Naive thymus-derived CD4-positive, alpha-beta T cell (primary cell): ENCODE measurements around the gene TMEFF1. TPM values are rescaled to one million over a fixed set of nuclear protein-coding genes. Genes with fewer than 3 reads are reported as not detected.
"Not testable (repeated sequence)": the region's sequence is repeated elsewhere in the genome, so short reads cannot be mapped to it uniquely, and the experiment has no call there.

Experiments used
- ATAC-seq: fragments of 150-1000 bp; cut with Tn5 transposase; 2 replicates; pipeline ENCODE4 v1.10.0; 2021; ENCODE audit warnings: mild to moderate bottlenecking, moderate library complexity
- CTCF ChIA-PET: fragments of 350-600 bp; sonication (Branson Sonifier 250); formaldehyde crosslinking; loops from one replicate; lab custom pipeline; 2021; ENCODE audit warnings: antibody characterized with exemption; lab: Charles Lee
- POLR2A ChIA-PET: fragments of 350-600 bp; sonication (Branson Sonifier 250); formaldehyde crosslinking; loops from one replicate; lab custom pipeline; 2021; ENCODE audit warnings: antibody characterized with exemption, inconsistent platforms; lab: Charles Lee
- DNase-seq, 9 donors: peaks; one replicate each; pipeline versions ENCODE4 v3.0.0 to v3.0.0-alpha.2; 2020 to 2022; ENCODE audit warnings: mixed read lengths in 1 of 9
- H3K27ac ChIP-seq: one replicate; pipeline ENCODE4 v1.7.0; 2013; ENCODE audit warnings: mild to moderate bottlenecking, low read depth, low read length, moderate library complexity
- H3K27me3 ChIP-seq, 2 donors: one replicate each; pipeline ENCODE4 v1.7.0; 2013; ENCODE audit warnings: low read length in 2 of 2, mild to moderate bottlenecking in 2 of 2, moderate library complexity in 2 of 2; ENCODE audit not compliant: control insufficient read depth in 2 of 2, insufficient read depth in 2 of 2
- H3K36me3 ChIP-seq, 3 experiments: 1 replicate in 2 of 3; 2 replicates in 1 of 3; pipeline ENCODE4 v1.7.0; 2013; ENCODE audit warnings: low read length in 3 of 3, mild to moderate bottlenecking in 3 of 3, moderate library complexity in 1 of 3; ENCODE audit not compliant: insufficient read depth in 3 of 3, control insufficient read depth in 2 of 3
- H3K4me1 ChIP-seq, 2 donors: one replicate each; pipeline ENCODE4 v1.7.0; 2013; ENCODE audit warnings: low read length in 2 of 2, mild to moderate bottlenecking in 2 of 2, moderate library complexity in 1 of 2; ENCODE audit not compliant: control insufficient read depth in 2 of 2, insufficient read depth in 2 of 2
- H3K4me3 ChIP-seq: 2 replicates; pipeline ENCODE4 v1.7.0; 2013; ENCODE audit warnings: mild to moderate bottlenecking, low read length
- H3K9me3 ChIP-seq, 3 experiments: 1 replicate in 2 of 3; 2 replicates in 1 of 3; pipeline ENCODE4 v1.7.0; 2013; ENCODE audit warnings: low read length in 3 of 3; ENCODE audit not compliant: control insufficient read depth in 2 of 3
- H3K27ac Mint-ChIP-seq, 9 donors: one replicate each; pipeline ENCODE4 v1.8.0; 2020 to 2022; ENCODE audit warnings: mixed read lengths in 9 of 9, mild to moderate bottlenecking in 8 of 9, moderate library complexity in 5 of 9, inconsistent platforms in 2 of 9
- H3K27me3 Mint-ChIP-seq, 5 donors: one replicate each; pipeline ENCODE4 v1.8.0; 2021 to 2022; ENCODE audit warnings: mixed read lengths in 5 of 5, mild to moderate bottlenecking in 1 of 5
- H3K36me3 Mint-ChIP-seq, 5 donors: one replicate each; pipeline ENCODE4 v1.8.0; 2020 to 2022; ENCODE audit warnings: mixed read lengths in 5 of 5, mild to moderate bottlenecking in 3 of 5, inconsistent platforms in 1 of 5
- H3K4me1 Mint-ChIP-seq, 7 donors: one replicate each; pipeline ENCODE4 v1.8.0; 2020 to 2022; ENCODE audit warnings: mixed read lengths in 7 of 7, mild to moderate bottlenecking in 3 of 7, inconsistent platforms in 1 of 7
- H3K4me3 Mint-ChIP-seq, 10 donors: one replicate each; pipeline ENCODE4 v1.8.0; 2020 to 2022; ENCODE audit warnings: mild to moderate bottlenecking in 10 of 10, mixed read lengths in 10 of 10, moderate library complexity in 6 of 10, inconsistent platforms in 2 of 10
- H3K9me3 Mint-ChIP-seq, 11 donors: one replicate each; pipeline ENCODE4 v1.8.0; 2020 to 2022; ENCODE audit warnings: mixed read lengths in 11 of 11, mild to moderate bottlenecking in 4 of 11, inconsistent platforms in 1 of 11, moderate library complexity in 1 of 11
- intact Hi-C, 2 donors: fragments of 100-400 bp; cut with micrococcal nuclease; formaldehyde crosslinking; loops; one replicate each; pipeline ENCODE4 v1.15.1; 2023
- polyA plus RNA-seq, 2 donors: library from polyadenylated mRNA; unstranded; fragments of 300-500 nt; fragmentation: Illumina TruSeq; gene quantifications; one replicate each; pipeline ENCODE4 v1.2.3, GENCODE V29; 2021
- total RNA-seq, 6 experiments: library from RNA in 5 of 6; stranded (reverse) in 5 of 6; gene quantifications; 1 replicate in 5 of 6; 2 replicates in 1 of 6; pipeline ENCODE4 v1.2.3 and lab custom pipeline; 2021 to 2026

TMEFF1 gene
- total and polyA plus RNA-seq, 7 experiments from 2014 or later = 0.27 to 0.56 TPM; not detected in 5

DNA sequence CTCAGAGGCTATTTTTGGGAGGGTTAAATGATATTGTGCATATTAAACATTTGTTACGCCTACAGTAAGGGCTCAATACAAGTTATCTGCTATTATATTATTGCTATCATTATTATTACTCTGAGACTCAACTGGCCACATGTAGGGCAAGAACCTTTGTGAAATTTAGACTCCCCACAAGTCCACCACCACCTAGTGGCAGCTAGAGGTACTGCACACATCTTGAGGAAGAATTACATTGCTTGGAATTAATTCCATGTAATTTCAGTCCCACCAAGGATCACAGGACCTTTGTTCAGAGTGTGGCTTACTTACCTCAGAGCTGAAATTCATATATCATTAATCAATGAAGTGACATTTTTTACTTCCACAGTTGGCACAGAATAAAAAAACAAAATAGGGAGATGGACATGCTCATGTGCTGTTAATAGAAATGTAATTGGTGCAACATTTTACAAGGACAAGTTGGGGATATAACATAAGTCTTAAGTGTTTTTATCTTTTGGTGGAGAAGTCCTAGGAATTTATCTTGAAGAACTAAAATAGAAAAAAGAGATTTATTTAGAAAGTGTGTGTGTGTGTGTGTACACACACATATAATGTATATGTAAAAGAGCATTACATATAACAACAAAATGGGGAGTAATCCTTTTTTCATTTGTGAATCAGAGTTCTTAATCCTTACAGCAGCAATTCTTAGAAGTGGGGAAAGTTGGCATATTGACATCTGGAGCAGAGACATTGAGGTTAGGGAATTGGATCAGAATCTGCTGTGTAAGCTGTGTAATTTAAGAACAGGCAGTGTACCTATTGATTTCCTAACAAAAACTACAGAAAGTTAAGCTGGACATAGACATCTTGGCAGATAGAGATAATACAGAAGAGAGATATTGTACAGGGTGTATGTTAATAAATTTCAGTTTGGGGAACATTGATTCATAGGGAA lies 34.8 kb upstream of the TMEFF1 start:
- Histone ChIP-seq H3K27me3 (no peaks in the 10 kb centered on the region), H3K4me1 (no peaks in the 10 kb centered on the region), H3K9me3 (no peaks in the 10 kb centered on the region), H3K27ac (no peak overlapping the region), H3K4me3 (no peak overlapping the region), H3K36me3 (no peaks in the 10 kb centered on the region)
- ATAC-seq (peak; percentile 81), DNase-seq (peak; percentile 22 to 68 (median 52))
- Mint-ChIP-seq H3K4me1 (peaks cover 0 to 13% (median 3%) of the 10 kb centered on the region in 7 donors), H3K27ac (no peak overlapping the region), H3K36me3 (peaks cover 0 to 16% (median 2%) of the 10 kb centered on the region in 5 donors), H3K9me3 (no peaks in the 10 kb centered on the region), H3K27me3 (no peaks in the 10 kb centered on the region), H3K4me3 (no peak overlapping the region)
- intact Hi-C loops = loop anchor here (1.0 to 10.0 kb wide), 11 partner anchors 12 to 1275 kb away; partner anchors contain the start of genes NR4A3 (in 1 of the 2) and TEX10 (in 1 of the 2)
- POLR2A ChIA-PET = no interaction called here
- CTCF ChIA-PET = interaction anchor here (0.7 to 1.4 kb wide), 8 partner anchors 16 to 1288 kb away, joined by 3 to 5 read pairs (median 3); no protein-coding TSS in a partner anchor

DNA sequence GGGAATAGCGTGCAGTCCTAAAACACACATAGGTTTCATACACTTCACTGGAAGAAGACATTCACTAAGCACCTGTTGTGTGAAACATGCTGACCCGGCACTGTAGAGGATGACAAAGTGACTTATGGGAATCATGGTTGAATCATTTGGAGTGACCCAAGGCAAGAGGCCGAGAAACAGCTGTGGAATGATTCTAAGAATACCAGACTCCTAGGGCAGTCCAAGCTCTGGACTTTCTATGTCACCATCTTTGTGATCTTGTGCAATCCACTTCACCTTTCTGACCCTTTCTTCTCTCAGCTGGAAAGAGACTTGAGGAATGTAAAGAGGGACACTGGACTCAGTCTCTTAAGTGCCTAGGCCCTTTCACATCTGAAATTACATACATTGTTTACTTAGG lies 32.9 kb upstream of the TMEFF1 start:
- peaks cover 0 to 22% (median 6%) of the 10 kb centered on the region in 5 donors for H3K36me3 Mint-ChIP-seq
- no peak overlapping the region for H3K4me3 Mint-ChIP-seq
- Histone ChIP-seq H3K9me3 (no peaks in the 10 kb centered on the region), H3K36me3 (peaks cover 0 to 6% (median 0%) of the 10 kb centered on the region in 3 experiments), H3K4me3 (no peak overlapping the region), H3K4me1 (no peaks in the 10 kb centered on the region), H3K27me3 (no peaks in the 10 kb centered on the region), H3K27ac (no peak overlapping the region)
- no peak overlapping the region for H3K27ac Mint-ChIP-seq
- peaks cover 0 to 10% (median 3%) of the 10 kb centered on the region in 7 donors for H3K4me1 Mint-ChIP-seq
- no peaks in the 10 kb centered on the region for H3K27me3 Mint-ChIP-seq
- CTCF ChIA-PET = interaction anchor here (0.9 to 1.4 kb wide), 2 partner anchors 63 to 118 kb away, joined by 3 read pairs; no protein-coding TSS in a partner anchor
- no peaks in the 10 kb centered on the region for H3K9me3 Mint-ChIP-seq
- POLR2A ChIA-PET = no interaction called here
- no peak for DNase-seq
- intact Hi-C loops = no loop called here
- ATAC-seq = no peak

DNA sequence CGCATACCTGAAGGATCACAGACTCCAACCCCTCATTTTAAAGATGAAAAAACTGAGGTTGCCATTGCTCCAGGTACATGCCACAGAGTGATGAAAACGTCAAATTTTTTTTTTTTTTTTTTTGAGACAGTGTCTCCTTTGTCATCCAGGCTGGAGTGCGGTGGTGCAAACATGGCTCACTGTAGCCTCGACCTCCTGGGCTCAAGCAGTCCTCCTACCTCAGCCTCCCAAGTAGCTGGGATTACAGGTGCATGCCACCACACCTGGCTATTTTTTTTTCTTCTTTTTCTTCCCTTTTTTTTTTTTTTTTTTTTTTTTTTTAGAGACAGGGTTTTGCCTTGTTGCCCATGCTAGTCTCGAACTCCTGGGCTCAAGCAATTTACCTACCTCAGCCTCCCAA lies 32.5 kb upstream of the TMEFF1 start:
- H3K36me3 ChIP-seq, H3K27ac ChIP-seq, H3K9me3 ChIP-seq, intact Hi-C loops, H3K27ac Mint-ChIP-seq, H3K27me3 ChIP-seq, ATAC-seq, H3K27me3 Mint-ChIP-seq, H3K4me1 ChIP-seq, H3K4me3 Mint-ChIP-seq, POLR2A ChIA-PET, DNase-seq, H3K9me3 Mint-ChIP-seq, H3K4me3 ChIP-seq: not testable (repeated sequence)
- CTCF ChIA-PET = interaction anchor here (0.9 kb wide), 1 partner anchor 64 kb away, joined by 3 read pairs; no protein-coding TSS in a partner anchor
- peaks cover 0 to 22% (median 6%) of the 10 kb centered on the region in 5 donors for H3K36me3 Mint-ChIP-seq
- H3K4me1 Mint-ChIP-seq = peaks cover 0 to 10% (median 3%) of the 10 kb centered on the region in 7 donors

DNA sequence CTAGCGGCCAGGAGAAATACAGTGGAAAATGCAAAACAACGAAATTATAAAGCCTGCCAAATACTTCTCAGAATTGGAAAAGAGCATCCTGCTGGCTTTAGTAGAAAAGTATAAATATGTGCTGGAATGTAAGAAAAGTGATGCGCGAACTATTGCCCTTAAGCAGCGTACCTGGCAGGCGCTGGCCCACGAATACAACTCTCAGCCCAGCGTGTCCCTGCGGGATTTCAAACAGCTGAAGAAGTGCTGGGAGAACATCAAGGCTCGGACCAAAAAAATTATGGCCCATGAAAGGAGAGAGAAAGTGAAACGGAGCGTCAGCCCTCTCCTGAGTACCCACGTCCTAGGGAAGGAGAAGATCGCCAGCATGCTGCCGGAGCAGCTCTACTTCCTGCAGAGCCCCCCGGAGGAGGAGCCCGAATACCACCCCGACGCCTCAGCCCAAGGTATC lies 31.0 kb upstream of the TMEFF1 start:
- H3K9me3 Mint-ChIP-seq = peaks cover 0 to 2% (median 0%) of the 10 kb centered on the region in 11 donors
- intact Hi-C loops = no loop called here
- ATAC-seq (no peak), DNase-seq (no peak)
- H3K4me1 Mint-ChIP-seq = peaks cover 0 to 10% (median 3%) of the 10 kb centered on the region in 7 donors
- Histone ChIP-seq H3K27ac (no peak overlapping the region), H3K36me3 (peaks cover 0 to 6% (median 0%) of the 10 kb centered on the region in 3 experiments), H3K27me3 (no peaks in the 10 kb centered on the region), H3K9me3 (no peaks in the 10 kb centered on the region), H3K4me1 (no peaks in the 10 kb centered on the region), H3K4me3 (no peak overlapping the region)
- POLR2A ChIA-PET = no interaction called here
- CTCF ChIA-PET = interaction anchor here (0.6 kb wide), 2 partner anchors 25 to 1256 kb away, joined by 3 to 4 read pairs; no protein-coding TSS in a partner anchor
- H3K27me3 Mint-ChIP-seq = no peaks in the 10 kb centered on the region
- peaks cover 0 to 28% (median 6%) of the 10 kb centered on the region in 5 donors for H3K36me3 Mint-ChIP-seq
- H3K4me3 Mint-ChIP-seq = no peak overlapping the region
- H3K27ac Mint-ChIP-seq = no peak overlapping the region

DNA sequence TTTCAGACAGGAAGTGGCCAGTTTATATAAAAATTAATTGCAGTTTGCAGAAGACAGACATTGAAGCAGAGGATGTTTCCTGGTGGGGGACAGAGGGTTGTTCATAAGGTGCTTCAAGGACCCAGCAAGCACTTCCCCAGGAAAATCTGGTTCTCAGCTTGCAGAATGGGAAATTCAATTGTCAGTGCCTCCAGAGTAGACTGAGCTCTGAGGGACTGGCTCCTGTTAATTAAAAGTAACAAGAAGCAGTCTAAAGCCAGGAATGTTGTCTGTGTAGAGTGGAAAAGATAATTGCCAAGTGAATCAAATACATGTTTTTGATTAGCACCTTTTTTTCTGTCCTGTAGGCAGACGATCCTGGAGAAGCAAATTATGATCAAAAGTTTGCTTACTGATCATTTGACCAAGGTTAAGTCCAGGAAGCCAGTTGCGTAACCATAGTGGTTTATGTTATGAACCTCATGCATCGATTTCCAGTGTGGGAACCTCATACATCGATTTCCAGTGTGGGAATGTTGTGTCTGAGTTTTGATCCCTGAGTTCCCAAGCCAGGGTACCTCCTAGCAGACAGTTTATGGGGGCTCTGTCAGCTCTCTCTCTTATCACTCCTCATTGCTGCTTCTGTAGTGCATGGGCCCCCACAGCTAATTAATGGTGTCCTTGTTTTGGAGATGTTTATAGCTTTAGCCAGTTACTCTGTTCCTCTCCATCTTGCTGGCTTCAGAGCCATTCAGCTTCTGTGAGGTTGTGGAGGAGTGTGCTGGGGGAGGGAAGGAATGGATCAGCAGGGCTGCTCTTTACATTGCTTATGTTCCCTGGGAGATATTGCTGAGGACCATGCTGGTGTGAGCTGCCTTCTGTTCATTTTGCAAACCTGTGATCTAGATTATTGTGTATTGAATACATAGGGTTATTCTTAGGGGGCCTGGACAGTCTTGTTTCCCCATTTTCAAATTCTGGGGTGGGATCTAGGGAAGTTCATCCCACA lies 28.9 kb upstream of the TMEFF1 start:
- ChIA-PET POLR2A (interaction anchor here (0.7 kb wide), 1 partner anchor 802 kb away, joined by 3 read pairs; no protein-coding TSS in a partner anchor), CTCF (no interaction called here)
- Histone ChIP-seq H3K4me1 (no peaks in the 10 kb centered on the region), H3K36me3 (peaks cover 0 to 6% (median 0%) of the 10 kb centered on the region in 3 experiments), H3K27ac (no peak overlapping the region), H3K4me3 (no peak overlapping the region), H3K27me3 (no peaks in the 10 kb centered on the region), H3K9me3 (no peaks in the 10 kb centered on the region)
- peaks cover 0 to 2% (median 0%) of the 10 kb centered on the region in 11 donors for H3K9me3 Mint-ChIP-seq
- intact Hi-C loops = no loop called here
- no peak overlapping the region for H3K27ac Mint-ChIP-seq
- H3K4me1 Mint-ChIP-seq = peaks cover 0 to 5% (median 2%) of the 10 kb centered on the region in 7 donors
- DNase-seq (no peak), ATAC-seq (no peak)
- peaks cover 3 to 31% (median 6%) of the 10 kb centered on the region in 5 donors for H3K36me3 Mint-ChIP-seq
- no peak overlapping the region for H3K4me3 Mint-ChIP-seq
- no peaks in the 10 kb centered on the region for H3K27me3 Mint-ChIP-seq
